GM10266 (cell line): Measurements from ENCODE around the gene ULK4.

ENCODE experiments used
- DNase-seq: peaks from one replicate; pipeline ENCODE4 v3.0.0; 2012; ENCODE audit errors: extremely low spot score
- CTCF ChIP-seq: IDR thresholded peaks from 2 replicates; pipeline ENCODE4 v1.5.1; 2012; ENCODE audit warnings: mild to moderate bottlenecking, low read depth; ENCODE audit not compliant: control insufficient read depth, insufficient read depth; ENCODE audit errors: missing control alignments

Gene ULK4

GRCh38 chr3:41220906-41221677, 740.8 kb downstream of the ULK4 start:
- TF ChIP-seq CTCF, result no peak
- DNase-seq, result no peak

GRCh38 chr3:41219424-41219823, 742.5 kb downstream of the ULK4 start:
- DNase-seq, result no peak
- no peak for TF ChIP-seq CTCF

- no peak for DNase-seq
- no peak for TF ChIP-seq CTCF
These were observed 744.9 kb downstream of the ULK4 start for GRCh38 chr3:41216993-41217392.

GRCh38 chr3:41216422-41216821, 745.5 kb downstream of the ULK4 start:
- no peak for DNase-seq
- no peak for TF ChIP-seq CTCF

- no peak for DNase-seq
- no peak for TF ChIP-seq CTCF
These were observed 748.3 kb downstream of the ULK4 start for GRCh38 chr3:41213588-41213987.

GRCh38 chr3:41212088-41212487, 749.8 kb downstream of the ULK4 start:
- no peak for DNase-seq
- no peak for TF ChIP-seq CTCF

- no peak for DNase-seq
- TF ChIP-seq CTCF, result no peak
These were observed 750.9 kb downstream of the ULK4 start for GRCh38 chr3:41210966-41211365.
